Fibroblast of skin of right biceps (primary cell): ENCODE results near the gene ITGA6.

ENCODE experiments used
- DNase-seq: peaks from one replicate; pipeline ENCODE4 v3.0.0-alpha.2; 2013

The ITGA6 gene

GRCh38 chr2:172467382-172467781 is 40.0 kb downstream of the ITGA6 start:
- no peak for DNase-seq

DNA sequence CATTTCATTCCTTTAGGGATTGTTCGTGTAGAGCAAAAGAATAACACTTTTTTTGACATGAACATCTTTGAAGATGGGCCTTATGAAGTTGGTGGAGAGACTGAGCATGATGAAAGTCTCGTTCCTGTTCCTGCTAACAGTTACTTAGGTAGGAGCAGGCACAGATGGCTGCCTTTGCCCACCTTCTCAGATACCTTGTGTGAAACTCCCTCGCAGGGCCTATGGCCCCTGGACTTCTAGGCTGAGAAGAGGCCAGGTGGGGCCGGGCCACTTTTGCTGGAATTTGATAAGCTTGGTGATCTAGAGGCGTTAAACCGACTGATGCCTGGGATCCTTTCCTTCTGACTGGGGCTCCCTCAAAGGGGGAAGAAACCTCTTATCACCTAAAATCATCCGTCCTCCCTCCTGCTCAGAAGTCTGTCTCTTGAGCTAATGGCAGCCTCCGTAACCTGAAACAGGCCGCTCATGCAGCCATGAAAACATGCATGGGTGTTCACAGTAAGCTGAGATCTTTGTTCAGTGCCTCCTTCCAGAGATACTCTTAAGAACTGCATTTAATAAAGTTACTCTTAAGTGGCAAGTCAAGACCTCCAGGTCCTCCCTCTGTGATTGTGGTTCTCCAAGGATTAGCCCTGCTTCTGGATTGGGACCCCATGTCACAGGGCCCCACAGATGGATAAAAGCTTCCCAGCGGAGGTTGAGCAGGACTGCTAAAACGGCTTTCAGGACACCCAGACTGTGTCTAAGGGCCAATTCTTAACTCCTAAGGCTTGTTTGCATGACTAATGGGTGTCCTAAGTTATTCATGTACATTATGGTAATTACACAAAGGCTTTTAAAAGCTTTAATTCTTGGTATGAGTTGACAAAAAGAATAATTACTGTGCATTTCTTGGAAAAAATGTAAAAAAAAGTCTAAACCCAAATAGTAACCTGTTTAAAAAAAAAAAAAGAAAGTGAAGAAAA is 43.9 kb downstream of the ITGA6 start:
- no peak for DNase-seq

GRCh38 chr2:172472446-172473033 is 45.2 kb downstream of the ITGA6 start:
- no peak for DNase-seq

GRCh38 chr2:172473167-172473566 is 45.8 kb downstream of the ITGA6 start:
- no peak for DNase-seq

GRCh38 chr2:172478353-172478752 is 51.0 kb downstream of the ITGA6 start:
- DNase-seq, result no peak

DNA sequence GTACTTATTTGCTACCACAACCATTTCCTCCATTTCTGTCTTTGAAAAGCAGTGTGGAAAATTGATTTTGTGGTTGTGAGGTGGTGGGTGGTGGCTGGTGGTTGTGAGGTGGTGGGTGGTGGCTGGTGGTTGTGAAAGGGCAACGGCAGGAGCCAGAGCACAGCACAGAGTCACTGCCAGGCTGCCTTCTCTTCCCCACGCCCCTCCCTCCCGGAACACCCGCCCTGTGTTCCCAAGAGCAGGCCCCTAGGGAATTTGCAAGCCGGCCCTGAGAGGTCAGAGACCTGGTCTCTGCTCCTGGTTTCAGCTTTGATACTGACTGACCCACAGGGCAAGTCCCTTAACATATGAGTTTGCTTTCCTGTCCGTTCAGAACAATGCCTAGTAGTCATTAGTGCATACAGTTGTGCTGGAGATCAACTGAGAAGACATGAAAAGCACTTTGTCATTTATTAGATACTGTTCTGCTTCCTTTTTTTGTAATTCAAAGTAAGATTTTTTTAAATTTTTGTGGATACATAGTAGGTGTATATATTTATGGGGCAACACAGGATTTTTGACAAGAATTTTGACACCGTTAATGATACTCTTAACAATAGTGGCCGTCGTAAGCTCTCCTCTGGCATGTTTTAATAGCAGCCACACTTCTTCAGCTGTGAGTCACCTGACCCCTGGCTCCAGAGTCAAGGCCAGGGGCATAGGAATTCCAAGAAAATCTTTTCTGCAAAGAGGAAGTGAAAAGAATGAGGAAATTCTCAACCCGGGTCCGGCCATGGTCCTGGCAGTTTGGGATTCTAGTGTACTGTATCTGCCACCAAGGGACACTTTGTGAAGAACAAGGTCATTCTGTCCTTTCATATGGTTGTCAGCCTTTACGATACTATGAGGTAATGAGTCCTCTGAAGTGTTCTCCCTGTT is 53.2 kb downstream of the ITGA6 start:
- DNase-seq, result no peak

DNA sequence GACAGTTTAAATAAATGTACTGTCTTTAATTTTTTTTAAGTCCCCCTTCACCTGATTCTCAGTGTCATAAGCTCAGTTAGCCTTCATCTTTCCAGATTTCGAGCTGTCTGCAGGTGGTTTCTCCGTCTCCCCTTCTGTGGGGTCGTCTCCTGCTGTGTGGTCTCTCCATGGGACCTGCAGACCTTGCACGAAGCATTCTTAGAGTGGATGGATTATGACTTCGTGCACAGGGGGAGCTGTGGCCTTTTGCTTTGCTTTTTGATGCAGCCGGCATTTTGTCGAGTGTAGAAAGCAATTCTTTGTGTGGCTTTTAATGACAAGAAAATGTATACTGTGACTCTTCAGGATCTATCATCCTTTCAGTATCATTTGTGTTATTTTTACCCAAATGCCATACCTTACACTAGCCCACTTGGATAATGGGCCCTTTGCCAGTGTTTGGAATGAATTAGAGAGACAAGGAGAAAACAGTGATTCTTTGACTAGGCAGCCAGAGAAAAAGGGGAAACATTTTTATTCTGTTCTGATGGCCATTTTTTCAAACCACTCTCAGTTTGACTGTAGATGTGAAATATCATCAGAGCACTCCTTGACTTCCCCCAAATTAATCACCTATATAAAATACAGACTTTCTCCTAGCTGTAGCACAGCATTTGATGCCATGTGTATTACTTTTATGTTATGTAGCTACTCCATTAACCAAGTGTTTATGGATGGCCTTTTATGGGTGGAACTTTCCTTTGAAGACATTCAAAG is 54.3 kb downstream of the ITGA6 start:
- DNase-seq, result no peak

DNA sequence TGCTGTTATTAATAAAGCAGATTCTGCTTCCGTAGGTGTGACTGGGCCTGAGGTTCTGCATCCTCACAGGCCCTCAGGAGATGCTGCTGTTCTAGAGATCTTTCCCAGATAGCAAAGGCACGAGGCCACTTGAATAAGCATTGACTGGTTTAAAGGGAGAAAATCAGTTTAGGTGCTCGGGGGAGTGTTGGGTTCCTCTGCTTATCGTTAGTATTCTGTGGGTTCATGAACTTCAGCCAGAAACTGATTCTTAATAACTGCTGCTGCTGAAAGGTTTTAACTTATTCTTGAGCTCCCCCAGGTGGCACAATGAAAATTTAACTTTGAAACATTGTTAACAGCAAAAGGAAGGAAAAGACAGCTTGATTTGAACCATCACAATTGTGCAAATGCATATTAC is 56.9 kb downstream of the ITGA6 start:
- DNase-seq, result peak; percentile 22

- no peak for DNase-seq
Measured at GRCh38 chr2:172484706-172485105, 57.3 kb downstream of the ITGA6 start.

- DNase-seq, result no peak
Measured at GRCh38 chr2:172488556-172488955, 61.2 kb downstream of the ITGA6 start.

GRCh38 chr2:172489681-172490080 is 62.3 kb downstream of the ITGA6 start:
- DNase-seq, result peak; percentile 24

- no peak for DNase-seq
Measured at GRCh38 chr2:172496160-172496608, 68.8 kb downstream of the ITGA6 start.

GRCh38 chr2:172507199-172507598 is 79.8 kb downstream of the ITGA6 start:
- no peak for DNase-seq

DNA sequence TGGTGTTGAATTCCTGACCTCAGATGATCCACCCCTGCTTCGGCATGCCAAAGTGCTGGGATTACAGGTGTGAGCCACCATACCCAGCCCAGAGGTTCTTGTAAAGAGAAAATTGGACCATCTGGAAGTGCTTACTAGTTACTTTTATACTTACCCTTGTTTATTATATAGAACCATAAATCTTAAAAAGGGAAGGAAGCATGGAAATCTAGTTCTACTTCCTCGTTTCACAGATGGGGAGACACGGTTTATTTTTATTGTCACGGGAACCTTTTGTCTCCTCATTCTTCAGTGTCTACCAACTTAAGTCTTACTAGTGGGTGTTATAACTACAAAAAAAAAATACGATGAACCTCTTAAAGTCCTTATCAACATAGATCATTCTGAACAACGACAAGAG is 82.7 kb downstream of the ITGA6 start:
- DNase-seq, result no peak

DNA sequence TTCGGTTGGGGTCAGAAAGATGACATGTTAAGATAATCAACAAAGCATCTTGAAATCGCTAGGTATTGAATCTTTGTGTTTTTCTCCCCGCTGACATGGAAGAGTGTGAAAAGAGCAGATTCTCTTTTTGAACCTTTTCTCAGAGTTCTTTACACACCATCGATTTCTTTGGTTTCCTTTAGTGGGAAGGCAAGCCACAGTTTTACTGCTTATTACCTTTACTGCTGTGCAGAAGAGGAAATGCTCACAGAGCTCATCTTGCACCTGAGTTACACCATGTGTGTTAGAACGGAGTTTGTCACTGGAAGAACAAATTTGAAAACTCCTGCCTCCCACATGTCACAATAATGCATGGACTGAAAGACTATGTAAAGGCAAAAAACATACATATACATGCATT is 83.2 kb downstream of the ITGA6 start:
- DNase-seq, result no peak

DNA sequence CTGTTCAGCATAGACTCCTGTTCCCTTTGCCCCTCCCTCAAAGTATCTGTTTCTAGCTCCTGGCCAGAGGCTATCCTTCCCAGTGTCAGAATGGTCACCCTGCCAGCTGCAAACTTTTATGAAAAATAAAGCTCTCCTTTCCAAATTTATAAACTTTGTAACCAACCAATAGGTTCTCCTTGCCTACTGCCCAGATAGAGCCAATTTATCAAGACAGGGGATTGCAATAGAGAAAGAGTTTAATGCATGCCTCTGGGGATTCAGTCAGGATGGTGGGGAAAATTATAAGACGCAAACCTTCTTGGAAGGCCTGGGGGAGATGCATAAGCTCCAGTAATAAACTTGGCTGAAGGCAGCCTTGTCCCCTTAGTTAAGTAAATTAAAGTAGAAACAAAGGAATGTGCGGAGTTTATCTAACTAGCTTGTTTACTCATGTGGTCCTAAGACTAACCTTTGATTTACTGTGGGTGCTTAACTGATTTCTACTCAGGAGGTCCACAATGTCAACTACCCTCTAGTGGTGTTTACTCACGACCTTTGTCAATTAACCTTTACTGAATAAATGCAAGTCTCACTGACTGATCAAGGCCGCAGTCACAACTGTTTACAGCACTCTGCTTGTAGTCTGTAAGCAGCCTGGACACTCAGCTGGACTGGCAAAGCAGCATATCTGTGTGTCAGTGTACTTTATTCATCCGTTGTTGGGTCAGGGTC is 85.6 kb downstream of the ITGA6 start:
- DNase-seq, result no peak

GRCh38 chr2:172513524-172513900 is 86.1 kb downstream of the ITGA6 start:
- DNase-seq, result no peak

- no peak for DNase-seq
Measured at GRCh38 chr2:172513935-172514586, 86.7 kb downstream of the ITGA6 start.

GRCh38 chr2:172516299-172516698 is 88.9 kb downstream of the ITGA6 start:
- DNase-seq, result peak; percentile 45

- DNase-seq, result no peak
Measured at GRCh38 chr2:172518995-172519394, 91.6 kb downstream of the ITGA6 start.

DNA sequence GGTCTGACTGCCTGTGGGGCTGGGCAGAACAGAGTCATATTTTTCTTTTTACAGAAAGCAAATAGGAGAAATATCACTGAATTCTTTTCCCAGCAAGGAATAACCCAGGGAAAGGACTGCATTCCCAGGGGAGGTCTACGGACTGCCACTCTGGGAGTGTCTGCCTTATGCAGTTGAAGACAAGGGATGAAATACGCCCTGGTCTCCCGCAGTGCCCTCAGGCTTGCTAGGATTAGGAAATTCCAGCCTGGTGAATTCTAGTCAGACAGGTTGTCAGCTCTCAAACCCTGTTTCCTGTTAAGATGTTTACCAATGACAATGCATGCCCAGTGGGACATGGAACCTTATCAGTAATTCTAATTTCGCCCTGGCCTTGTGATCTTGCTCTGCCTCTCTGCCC is 98.2 kb downstream of the ITGA6 start:
- DNase-seq, result no peak
